GM12874 (cell line): ENCODE data around the gene MTARC2.

Experiments used
- CTCF ChIP-seq: IDR thresholded peaks from 2 replicates; pipeline ENCODE4 v1.5.1; 2011; ENCODE audit warnings: low read depth, mild to moderate bottlenecking, control low read depth, low read length, moderate library complexity; ENCODE audit not compliant: insufficient read depth

The MTARC2 gene

GRCh38 chr1:220825819-220826551 lies 77.9 kb downstream of the MTARC2 start:
- no peak for TF ChIP-seq CTCF

- TF ChIP-seq CTCF = no peak
Observed at GRCh38 chr1:220826729-220827128, 78.6 kb downstream of the MTARC2 start.

- TF ChIP-seq CTCF = no peak
Observed at GRCh38 chr1:220827445-220828178, 79.5 kb downstream of the MTARC2 start.

GRCh38 chr1:220828179-220828490 lies 80.0 kb downstream of the MTARC2 start:
- no peak for TF ChIP-seq CTCF

- TF ChIP-seq CTCF = no peak
Observed at GRCh38 chr1:220828950-220829586, 80.9 kb downstream of the MTARC2 start.

- no peak for TF ChIP-seq CTCF
Observed at GRCh38 chr1:220833436-220833835, 85.3 kb downstream of the MTARC2 start.
